Activated CD4-positive, CD25-positive, alpha-beta regulatory T cell (primary cell): ENCODE measurements around the gene TNIK.

Source experiments
- DNase-seq, 4 experiments: peaks; one replicate each; lab custom pipeline; 2025; lab: John Stamatoyannopoulos, UW

TNIK gene

DNA sequence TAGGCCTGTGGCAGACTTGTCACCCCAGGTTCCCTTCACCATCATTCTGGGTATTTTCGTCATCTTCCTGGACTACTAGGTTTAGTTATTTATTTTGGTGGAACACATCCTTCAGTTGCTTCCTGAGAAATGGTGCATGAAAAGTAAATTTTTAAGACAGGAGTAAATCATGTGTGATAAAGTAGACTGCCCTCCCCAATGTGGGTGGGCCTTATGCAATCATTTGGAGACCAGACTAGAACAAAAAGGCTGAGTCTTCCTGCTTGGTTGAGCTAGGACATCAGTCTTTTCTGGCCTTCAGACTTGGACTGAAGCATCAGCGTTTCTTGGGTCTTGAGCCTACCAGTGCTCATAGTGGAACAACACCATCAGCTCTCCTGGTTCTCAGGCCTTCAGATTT is 382.9 kb downstream of the TNIK start:
- DNase-seq = no peak

DNA sequence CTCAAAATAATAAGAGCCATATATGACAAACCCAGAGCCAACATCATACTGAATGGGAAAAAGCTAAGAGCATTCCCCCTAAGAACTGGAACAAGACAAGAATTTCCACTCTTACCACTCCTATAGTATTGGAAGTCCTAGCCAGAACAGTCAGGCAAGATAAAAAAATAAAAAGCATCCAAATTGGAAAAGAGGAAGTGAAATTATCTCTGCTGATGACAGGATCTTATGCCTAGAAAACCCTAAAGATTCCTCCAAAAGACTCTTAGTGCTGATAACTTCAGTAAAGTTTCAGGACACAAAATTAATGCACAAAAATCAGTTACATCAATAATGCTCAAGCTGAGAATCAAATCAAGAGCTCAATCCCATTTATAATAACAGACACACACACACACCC is 387.8 kb downstream of the TNIK start:
- DNase-seq = no peak

- DNase-seq = no peak
Observed at GRCh38 chr3:171068658-171069057, 391.5 kb downstream of the TNIK start.

DNA sequence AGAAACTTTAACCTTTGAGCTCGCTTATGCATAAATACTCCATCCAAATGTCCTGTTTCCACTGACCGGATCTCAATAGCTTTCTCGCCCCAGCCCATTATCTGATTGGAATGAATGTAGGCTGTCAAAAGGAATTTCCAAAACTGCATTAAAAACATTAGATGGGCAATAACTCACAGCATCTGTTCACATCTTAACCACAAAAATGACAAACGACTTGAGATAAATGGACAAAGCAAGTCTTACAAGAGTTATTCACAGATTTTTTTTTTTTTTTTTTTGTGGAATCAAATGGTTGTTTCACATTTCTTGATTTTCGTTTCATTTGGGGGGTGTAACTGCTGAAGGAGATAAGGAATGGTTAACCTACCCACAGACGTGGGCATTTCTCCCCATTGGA is 394.0 kb downstream of the TNIK start:
- DNase-seq = no peak

- no peak for DNase-seq
Observed at GRCh38 chr3:171065732-171066131, 394.5 kb downstream of the TNIK start.

DNA sequence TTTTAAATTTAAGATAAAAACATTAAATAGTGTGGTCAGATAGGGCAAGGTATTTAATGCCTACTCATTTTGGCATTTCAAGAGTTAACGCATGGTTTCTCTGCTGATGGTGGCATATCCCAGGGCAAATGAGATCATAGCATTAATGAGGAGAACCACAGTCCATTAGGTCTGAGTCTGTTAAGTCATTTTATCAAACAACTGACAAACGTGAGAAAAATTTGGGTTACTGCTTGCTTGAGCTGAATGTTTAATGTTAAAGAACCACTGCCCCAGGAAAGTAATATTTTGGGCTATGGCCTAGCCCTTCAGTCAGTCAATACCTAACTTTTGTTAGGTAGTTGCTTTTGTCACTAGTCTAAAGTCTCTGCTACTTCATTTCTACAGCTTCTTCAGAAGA is 395.7 kb downstream of the TNIK start:
- DNase-seq = no peak

GRCh38 chr3:171061749-171062148 is 398.5 kb downstream of the TNIK start:
- DNase-seq = no peak

DNA sequence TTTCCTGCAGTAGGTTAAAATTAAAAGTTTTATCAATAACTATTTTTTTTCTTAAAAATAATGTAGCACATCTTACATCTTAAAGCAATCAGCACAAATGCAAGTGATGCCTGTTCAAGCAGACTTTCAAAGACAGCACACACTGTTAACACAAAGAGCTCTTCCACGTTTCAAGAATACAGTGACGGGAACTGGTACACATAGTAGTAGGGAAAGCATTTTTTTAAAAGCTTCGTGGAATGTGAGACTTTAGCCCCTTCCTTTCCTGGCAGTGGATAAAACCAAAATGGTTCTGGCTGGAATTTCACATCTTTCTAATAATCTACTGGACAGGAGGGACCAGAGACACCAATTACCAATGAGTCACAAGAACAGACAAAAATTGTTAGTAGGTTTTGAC is 400.2 kb downstream of the TNIK start:
- DNase-seq = no peak

DNA sequence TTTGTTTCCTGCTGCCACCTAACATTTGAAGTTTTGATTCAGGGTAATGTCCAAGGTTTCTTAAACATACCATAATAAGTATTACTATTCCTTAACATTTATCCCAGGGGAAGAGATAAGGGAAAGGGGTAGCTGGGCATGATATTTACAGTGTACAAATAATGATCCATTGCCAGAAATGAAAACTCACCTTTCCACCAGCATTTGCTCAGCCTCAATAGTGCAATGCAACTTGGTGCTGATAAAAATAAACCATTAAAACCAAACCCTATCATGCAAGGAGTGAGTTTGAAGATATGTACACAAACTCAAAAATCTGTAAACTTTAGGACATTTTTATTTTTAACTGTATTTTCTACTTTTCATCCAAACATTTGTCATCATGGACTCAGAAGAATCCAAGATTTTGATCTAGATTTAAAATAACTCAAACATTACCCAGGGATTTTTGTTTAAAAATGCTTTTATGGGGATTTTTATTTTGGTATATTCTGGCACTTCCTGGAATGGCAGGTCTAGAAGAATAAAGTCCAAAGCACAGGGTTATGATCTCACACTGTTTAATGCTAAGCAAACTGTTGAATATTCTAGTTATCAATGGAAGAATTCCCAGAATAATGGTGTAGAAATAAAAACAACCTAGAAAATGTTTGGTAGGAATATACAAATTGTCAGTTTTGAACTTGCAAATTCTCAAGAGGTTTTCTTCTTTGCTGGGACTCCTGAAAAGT is 401.2 kb downstream of the TNIK start:
- no peak for DNase-seq

- no peak for DNase-seq
Observed at GRCh38 chr3:171058058-171058457, 402.1 kb downstream of the TNIK start.

DNA sequence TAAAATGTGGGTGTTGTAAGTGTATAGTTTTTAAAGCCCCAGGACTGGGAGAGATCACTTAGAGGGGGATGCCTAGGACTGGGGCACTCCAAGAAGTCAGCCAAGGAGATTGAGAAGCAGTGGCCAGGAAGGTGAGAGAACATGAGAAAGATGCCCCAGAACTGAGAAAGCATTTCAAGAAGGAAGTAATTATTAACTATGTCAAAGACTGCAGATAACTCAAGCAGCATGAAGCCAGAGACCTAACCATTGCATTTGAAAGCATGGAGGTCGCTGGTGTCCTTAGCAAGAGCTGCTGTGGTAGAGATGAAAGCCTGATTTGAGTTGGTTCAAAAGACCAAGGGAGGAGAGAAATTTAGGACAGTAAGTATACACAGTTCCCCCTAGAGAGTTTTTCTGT is 403.1 kb downstream of the TNIK start:
- no peak for DNase-seq

DNA sequence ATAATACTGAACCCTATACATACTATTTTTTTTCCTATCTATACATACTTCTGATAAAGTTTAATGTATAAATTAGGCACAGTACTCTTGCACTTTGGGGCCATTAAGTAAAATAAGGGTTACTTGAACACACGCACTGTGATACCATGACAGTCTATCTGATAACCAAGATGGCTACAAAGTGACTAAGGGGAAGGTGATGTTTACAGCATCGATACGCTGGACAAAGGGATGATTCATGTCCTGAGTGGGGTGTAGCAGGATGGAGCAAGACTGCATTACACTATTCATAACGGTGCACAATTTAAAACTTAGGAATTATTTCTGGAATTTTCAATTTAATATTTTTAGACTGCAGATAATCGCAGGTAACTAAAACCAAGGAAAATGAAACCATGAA is 403.7 kb downstream of the TNIK start:
- no peak for DNase-seq

GRCh38 chr3:171055336-171056178 is 404.6 kb downstream of the TNIK start:
- DNase-seq = no peak

DNA sequence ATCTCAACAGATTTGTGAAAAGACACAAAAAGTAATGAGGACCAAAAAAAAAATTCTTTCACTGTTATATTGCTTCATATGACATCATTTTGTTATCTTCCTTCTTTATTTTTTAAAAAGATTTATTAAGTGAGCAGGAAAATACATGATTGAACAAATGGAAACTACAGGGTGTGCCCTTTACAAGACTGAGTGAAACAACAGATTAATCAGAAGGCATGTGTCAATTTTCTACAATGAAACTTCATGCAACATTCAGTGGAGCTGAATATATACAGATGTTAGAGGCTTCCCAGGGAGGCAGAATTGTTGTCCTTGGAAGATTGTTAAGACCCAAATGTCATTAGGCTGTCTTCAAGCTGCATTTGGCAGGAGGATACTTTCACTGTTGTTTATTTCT is 405.3 kb downstream of the TNIK start:
- no peak for DNase-seq

DNA sequence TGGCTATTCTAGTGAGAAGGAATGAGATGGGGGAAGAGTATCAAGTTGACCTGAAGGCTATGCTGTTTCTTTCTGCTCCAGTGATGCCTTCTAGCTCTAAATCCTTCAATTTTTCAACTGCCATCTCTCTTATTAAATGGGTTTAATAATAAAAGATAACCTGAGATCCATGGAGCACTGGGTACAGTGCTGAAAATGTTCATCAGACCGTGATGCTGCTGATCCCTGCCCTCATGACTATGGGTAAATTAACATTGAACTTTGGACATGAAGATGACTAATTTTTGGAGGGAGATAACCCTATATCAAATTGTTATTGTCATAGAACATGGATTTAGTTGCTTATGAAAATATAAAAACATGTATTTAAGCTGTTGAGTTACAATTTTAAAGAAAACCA is 406.0 kb downstream of the TNIK start:
- no peak for DNase-seq

GRCh38 chr3:171049861-171050444 is 410.3 kb downstream of the TNIK start:
- no peak for DNase-seq

GRCh38 chr3:171046760-171047159 is 413.4 kb downstream of the TNIK start:
- DNase-seq = no peak

GRCh38 chr3:171044835-171045793 is 415.1 kb downstream of the TNIK start:
- DNase-seq = no peak

- DNase-seq = no peak
Observed at GRCh38 chr3:171044384-171044783, 415.8 kb downstream of the TNIK start.

DNA sequence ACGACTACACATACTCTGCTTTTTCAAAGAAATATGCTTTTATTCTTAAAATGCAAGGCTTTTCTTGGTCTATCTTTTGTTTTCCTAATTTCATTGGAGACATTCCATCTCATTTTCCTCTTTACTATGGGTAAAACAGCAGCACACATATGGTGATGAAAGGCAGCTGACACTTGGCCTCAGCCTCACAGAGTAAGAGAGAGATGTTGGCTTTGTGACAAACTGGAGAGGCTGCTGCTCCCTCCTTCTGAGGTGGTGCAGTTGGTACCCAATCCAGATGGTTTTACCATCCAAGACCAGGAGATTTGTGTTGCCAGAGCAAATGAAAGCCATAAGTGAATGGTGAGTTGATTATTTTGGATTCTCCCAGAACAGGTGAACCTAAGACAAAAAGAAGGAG is 420.5 kb downstream of the TNIK start:
- DNase-seq = no peak

DNA sequence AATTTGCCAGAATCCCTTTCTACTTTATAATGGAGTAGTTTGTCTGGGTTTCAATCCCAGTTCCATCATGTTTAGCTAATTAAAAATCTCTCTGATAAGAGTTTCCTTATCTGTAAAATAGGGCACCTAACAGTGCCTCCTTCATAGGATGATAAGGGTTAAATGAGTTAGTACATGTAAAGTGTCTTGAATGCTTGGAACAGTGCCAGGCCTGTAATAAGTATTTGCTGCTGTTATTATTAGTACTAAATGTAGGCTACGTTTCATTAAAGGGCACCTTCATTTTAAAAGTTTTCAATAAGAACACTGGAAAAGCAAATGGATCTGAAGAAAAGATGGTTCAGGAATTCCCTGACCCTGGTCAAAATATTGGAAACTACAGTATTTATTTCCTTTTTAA is 421.9 kb downstream of the TNIK start:
- no peak for DNase-seq

DNA sequence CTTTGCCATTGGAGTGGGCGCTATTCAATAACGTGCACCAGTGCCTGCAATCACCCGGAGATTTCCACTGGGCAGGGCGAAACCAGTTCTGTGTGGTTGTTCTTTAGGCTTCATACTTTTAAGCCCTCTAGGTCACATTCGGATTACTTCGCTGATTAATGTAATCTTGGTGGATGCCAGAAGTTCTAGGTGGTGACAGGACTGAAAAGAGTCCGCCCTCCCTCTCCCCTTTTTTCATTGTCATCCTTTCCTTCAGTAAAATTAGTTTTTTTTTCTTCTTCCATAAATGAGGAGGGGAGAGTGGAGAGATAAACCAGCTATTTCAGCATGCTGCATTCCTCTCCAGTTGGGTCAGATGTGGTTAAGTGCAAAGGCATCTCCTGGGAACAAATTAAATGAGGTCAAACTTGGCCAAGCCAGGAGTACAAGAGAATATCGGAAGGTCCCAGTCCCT is 431.4 kb downstream of the TNIK start:
- DNase-seq = no peak
